Gastroesophageal sphincter (tissue), 4 donors: Measurements from ENCODE around the gene MYBPC1. TPM values are rescaled to one million over a fixed set of nuclear protein-coding genes. Genes with fewer than 3 reads are reported as not detected.
"Not testable (repeated sequence)": the region's sequence is repeated elsewhere in the genome, so short reads cannot be mapped to it uniquely, and the experiment has no call there.

ENCODE experiments used
- ATAC-seq: fragments of 150-250 bp; one replicate; pipeline ENCODE4 v1.9.1; 2016; ENCODE audit warnings: mild to moderate bottlenecking, moderate library complexity
- H3K27ac ChIP-seq, 4 donors: fragments of 200-600 bp; sonication (generic) in 3 of 4; 1 replicate in 3 of 4; 2 replicates in 1 of 4; pipeline ENCODE4 v1.5.1; 2016 to 2019
- H3K27me3 ChIP-seq: fragments of 200-600 bp; sonication (generic); one replicate; pipeline ENCODE4 v1.5.1; 2019
- H3K36me3 ChIP-seq, 2 donors: fragments of 200-600 bp; sonication (generic); one replicate each; pipeline ENCODE4 v1.5.1; 2019; ENCODE audit warnings: control low read depth in 1 of 2
- H3K4me1 ChIP-seq, 3 donors: fragments of 200-600 bp; sonication (generic); 1 replicate in 2 of 3; 2 replicates in 1 of 3; pipeline ENCODE4 v1.5.1; 2016 to 2019; ENCODE audit warnings: control low read depth in 2 of 3
- H3K4me3 ChIP-seq, 2 donors: fragments of 200-600 bp; sonication (generic); one replicate each; pipeline ENCODE4 v1.5.1; 2019; ENCODE audit warnings: mild to moderate bottlenecking in 1 of 2, moderate library complexity in 1 of 2
- H3K9me3 ChIP-seq, 3 donors: fragments of 200-600 bp; sonication (generic); one replicate each; pipeline ENCODE4 v1.5.1; 2017 to 2019; ENCODE audit warnings: control low read depth in 2 of 3
- CTCF ChIP-seq, 4 experiments: fragments of 200-600 bp in 2 of 4; fragments of 450-650 bp in 2 of 4; sonication (generic) in 1 of 4; IDR thresholded peaks; one replicate each; pipeline ENCODE4 v1.5.1; 2017 to 2019; ENCODE audit warnings: antibody characterized with exemption in 4 of 4, mild to moderate bottlenecking in 2 of 4, moderate library complexity in 2 of 4
- EP300 ChIP-seq: sonication (generic); formaldehyde crosslinking; IDR thresholded peaks from one replicate; pipeline ENCODE4 v1.6.1; 2017; ENCODE audit warnings: antibody characterized with exemption, mild to moderate bottlenecking
- POLR2A ChIP-seq, 2 donors: fragments of 450-650 bp; IDR thresholded peaks; one replicate each; pipeline ENCODE4 v1.6.1; 2017; ENCODE audit warnings: antibody characterized with exemption in 2 of 2, mild to moderate bottlenecking in 2 of 2, moderate library complexity in 1 of 2
- POLR2AphosphoS5 ChIP-seq: sonication (generic); formaldehyde crosslinking; IDR thresholded peaks from one replicate; pipeline ENCODE4 v1.6.1; 2017; ENCODE audit warnings: antibody characterized with exemption
- WGBS, 2 donors: methylation state at CpG; one replicate each; pipeline ENCODE4 v1.1.5; 2018; ENCODE audit warnings: low coverage in 1 of 2; 5-methylcytosine and 5-hydroxymethylcytosine counted together
- small RNA-seq, 4 donors: library from RNA; depleted of rRNA; stranded (forward); fragments of <200 nt; gene quantifications; one replicate each; pipeline ENCODE3, GENCODE V24; 2016
- total RNA-seq, 4 donors: library from RNA; depleted of rRNA; stranded (reverse); fragments of >200 nt; gene quantifications; one replicate each; pipeline ENCODE4 v1.1.0, GENCODE V29; 2016

MYBPC1 gene
- total RNA-seq, 4 donors from 2014 or later = 0.15 TPM; not detected in 3

DNA sequence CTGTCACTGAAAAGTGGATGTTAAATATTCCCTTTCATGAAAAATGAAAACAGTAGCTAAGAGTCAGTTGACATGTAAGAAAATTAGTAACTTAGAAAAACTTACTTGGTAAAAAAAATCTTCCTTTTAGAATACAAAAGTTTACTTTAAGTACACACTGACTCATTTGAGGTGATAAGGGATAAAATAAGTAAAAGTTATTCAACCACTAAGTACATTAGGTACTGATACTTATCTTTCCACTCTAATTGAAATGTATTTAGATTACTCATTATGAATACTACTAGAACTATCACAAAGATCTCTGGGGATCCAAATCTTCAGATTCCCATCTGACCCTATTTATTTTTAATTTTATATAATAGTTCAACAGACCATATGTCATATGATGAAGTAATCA, 132.3 kb downstream of the MYBPC1 start:
- no peak for ATAC-seq
- Histone ChIP-seq H3K27me3 (no peaks in the 10 kb centered on the region), H3K4me3 (no peak overlapping the region), H3K36me3 (peaks cover 0 to 92% of the 10 kb centered on the region in 2 donors), H3K27ac (no peak overlapping the region), H3K4me1 (no peaks in the 10 kb centered on the region), H3K9me3 (no peaks in the 10 kb centered on the region)
- TF ChIP-seq POLR2A (IDR thresholded peaks at IDR 0.05) (no peak), CTCF (IDR thresholded peaks at IDR 0.05) (no peak), EP300 (no peak), POLR2AphosphoS5 (no peak)

DNA sequence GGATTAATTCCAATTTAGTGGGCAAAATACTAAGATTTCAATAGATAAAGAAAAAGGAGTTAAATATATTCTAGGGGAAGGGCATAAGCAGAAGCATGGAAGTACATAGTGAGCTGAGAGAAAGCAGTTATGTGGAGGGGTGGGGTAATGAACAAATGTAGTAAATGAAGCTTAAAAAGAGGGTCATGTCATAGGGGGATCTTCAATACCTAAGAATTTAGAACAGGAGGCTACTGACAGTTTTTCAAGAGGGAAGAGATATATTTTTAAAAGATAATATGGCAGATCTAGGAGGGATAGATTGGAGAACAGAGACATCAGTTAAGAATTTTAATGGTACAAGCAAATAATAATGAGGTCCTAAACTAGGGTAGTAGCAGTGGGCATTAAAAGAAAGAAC, 135.1 kb downstream of the MYBPC1 start:
- Histone ChIP-seq H3K27me3 (no peaks in the 10 kb centered on the region), H3K4me3 (no peak overlapping the region), H3K36me3 (peaks cover 0 to 94% of the 10 kb centered on the region in 2 donors), H3K4me1 (no peaks in the 10 kb centered on the region), H3K27ac (no peak overlapping the region), H3K9me3 (no peaks in the 10 kb centered on the region)
- TF ChIP-seq EP300 (no peak), CTCF (IDR thresholded peaks at IDR 0.05) (no peak), POLR2AphosphoS5 (no peak)
- no peak for ATAC-seq

DNA sequence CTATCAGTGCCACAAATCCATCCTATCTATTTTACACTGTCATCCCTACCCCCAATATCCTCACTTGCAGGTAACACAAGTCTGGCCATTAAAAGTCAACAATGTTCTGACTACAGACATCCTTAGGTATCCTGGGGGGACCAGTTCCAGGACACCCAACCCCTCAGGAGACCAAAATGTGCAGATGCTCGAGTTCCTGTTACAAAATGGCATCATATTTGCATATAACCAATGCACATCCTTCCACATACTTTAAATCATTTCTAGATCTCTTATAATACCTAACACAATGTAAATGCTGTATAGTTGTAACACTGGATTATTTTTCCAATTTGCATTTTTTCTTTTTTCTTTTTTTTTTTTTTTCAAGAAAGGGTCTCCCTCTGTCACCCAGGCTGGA, 137.5 kb downstream of the MYBPC1 start:
- ATAC-seq = no peak
- Histone ChIP-seq H3K27ac (no peak overlapping the region), H3K4me3 (no peak overlapping the region), H3K9me3 (no peaks in the 10 kb centered on the region), H3K36me3 (peaks cover 0 to 81% of the 10 kb centered on the region in 2 donors), H3K4me1 (no peaks in the 10 kb centered on the region), H3K27me3 (no peaks in the 10 kb centered on the region)
- 94 to 100% methylated on average over 1 of the region's 1 CpG for WGBS, 2 donors
- TF ChIP-seq CTCF (IDR thresholded peaks at IDR 0.05) = no peak
- TF ChIP-seq EP300 = no peak

DNA sequence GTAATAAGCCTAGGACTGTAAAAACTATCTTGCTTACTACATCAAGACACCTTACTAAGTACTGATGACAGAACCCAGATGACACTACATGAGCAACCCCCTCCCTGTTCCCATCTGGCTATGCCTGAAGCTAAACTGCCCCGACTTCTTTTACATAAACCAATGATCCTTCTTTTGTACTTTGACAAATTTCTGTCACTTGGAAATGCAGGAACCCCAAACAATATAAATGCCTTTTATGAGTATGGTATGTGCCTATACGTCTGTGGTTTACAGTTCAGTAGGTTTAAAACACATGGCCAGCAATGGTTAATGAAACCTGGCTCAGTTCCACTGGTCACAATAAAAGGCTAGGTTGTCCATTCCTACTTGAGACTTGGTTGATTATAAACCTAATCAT, 138.4 kb downstream of the MYBPC1 start:
- H3K4me1 ChIP-seq = no peaks in the 10 kb centered on the region
- ATAC-seq = no peak
- H3K27me3 ChIP-seq = no peaks in the 10 kb centered on the region
- H3K9me3 ChIP-seq = no peaks in the 10 kb centered on the region
- no peak overlapping the region for H3K27ac ChIP-seq
- no peak overlapping the region for H3K4me3 ChIP-seq
- H3K36me3 ChIP-seq = peaks cover 0 to 81% of the 10 kb centered on the region in 2 donors
- TF ChIP-seq POLR2A (IDR thresholded peaks at IDR 0.05) (no peak), CTCF (IDR thresholded peaks at IDR 0.05) (no peak), EP300 (no peak), POLR2AphosphoS5 (no peak)
- WGBS, 2 donors = 40 to 50% methylated on average over 2 of the region's 2 CpGs

- H3K36me3 ChIP-seq = peaks cover 0 to 81% of the 10 kb centered on the region in 2 donors
- H3K27me3 ChIP-seq, H3K4me3 ChIP-seq, ATAC-seq, H3K9me3 ChIP-seq, H3K4me1 ChIP-seq, H3K27ac ChIP-seq: not testable (repeated sequence)
- 95 to 98% methylated on average over 5 of the region's 5 CpGs for WGBS, 2 donors
These were observed 139.7 kb downstream of the MYBPC1 start for GRCh38 chr12:101734482-101734881.

Small RNAs within 50 kb of the gene (small RNA-seq; reads per million reads assigned to genes)
- 0 reads per million in 4 donors for gene RNY1P16

Other genes starting within 250 kb of the MYBPC1 start
- gene ARL1, start 187.2 kb upstream of the MYBPC1 start, total RNA-seq = 10 to 100 TPM; 58.2 to 66.1 (median 61.2) TPM
- not detected for gene SPIC, start 119.6 kb upstream of the MYBPC1 start, total RNA-seq
- 100 to 1,000 TPM in 1 of 4 donors, 10 to 100 TPM in 3; 47.3 to 130 (median 49.6) TPM for gene CHPT1, start 102.7 kb downstream of the MYBPC1 start, total RNA-seq
- under 1 TPM in 1 of 4 donors, not detected in 3; 0.13 TPM for gene SYCP3, start 144.5 kb downstream of the MYBPC1 start, total RNA-seq
- 10 to 100 TPM; 25.8 to 43.2 (median 36.3) TPM for gene GNPTAB, start 236.0 kb downstream of the MYBPC1 start, total RNA-seq